Heart left ventricle (tissue), 13 donors: ENCODE data around the gene KCNH1.

Experiments used
- POLR2A ChIP-seq, 2 donors: fragments of 450-650 bp; IDR thresholded peaks; one replicate each; pipeline ENCODE4 v1.6.1; 2017; ENCODE audit warnings: antibody characterized with exemption in 2 of 2, mild to moderate bottlenecking in 2 of 2, moderate library complexity in 2 of 2
- TF ChIP-seq, protein P1 (sequence below), 12 donors: fragments of 200-600 bp; sonication (generic) in 4 of 12; IDR thresholded peaks; one replicate each; pipeline versions ENCODE4 v1.5.0 to v1.8.0; 2018 to 2022; ENCODE audit warnings: antibody characterized with exemption in 12 of 12, mild to moderate bottlenecking in 5 of 12
- donor health status: ischemic (EF 13 %, LVEDD 7.1; RV severe dilation, severe dysfunction).
- donor health status: DM: no; HTN: yes; CAD: no.
- donor health status: DM: no; HTN: no; CAD: no.
- donor health status: ischemic (EF 25% LVEDD 6.9; RV normal size, moderate dysfunction).
- donor health status: ischemic (EF 25% LVEDD 5.7; RV mildly dilated, moderate dysfunction).
- donor health status: ischemic (EF 35%, LVEDD 5.7; RV mildly dilated, moderate dysfunction).
- donor health status: nonischemic (EF 11% LVEDD 7.7; RV severe dilation, severe dysfunction).
- donor health status: DM: yes; HTN: yes; CAD: no.
- donor health status: PGD.
- donor health status: ischemic (EF 29% LVEDD 5.4; RV normal size, mild dysfunction).
- donor health status: nonischemic (EF 23%, LVEDD 6.1; RV moderate dilation, normal function).

DNA sequence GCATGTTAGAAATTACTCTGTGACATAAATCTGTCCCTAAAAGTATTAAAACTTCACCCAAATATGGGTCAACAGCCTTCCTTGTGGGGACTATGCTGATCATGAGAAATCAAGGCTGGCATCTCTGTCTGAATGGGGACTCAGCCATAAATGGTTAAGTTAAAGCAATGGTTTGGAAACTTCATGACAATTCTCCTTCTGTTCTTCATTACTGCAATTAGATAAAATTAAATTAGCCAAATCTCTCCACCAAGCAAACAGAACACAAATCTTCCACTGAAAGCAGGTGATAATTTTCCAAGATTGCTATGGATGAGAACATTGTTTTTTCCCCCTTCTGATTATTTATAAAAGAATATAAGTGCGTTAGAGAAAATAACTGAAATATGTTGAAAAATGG lies 346.1 kb downstream of the KCNH1 start:
- TF ChIP-seq, protein P1, sequence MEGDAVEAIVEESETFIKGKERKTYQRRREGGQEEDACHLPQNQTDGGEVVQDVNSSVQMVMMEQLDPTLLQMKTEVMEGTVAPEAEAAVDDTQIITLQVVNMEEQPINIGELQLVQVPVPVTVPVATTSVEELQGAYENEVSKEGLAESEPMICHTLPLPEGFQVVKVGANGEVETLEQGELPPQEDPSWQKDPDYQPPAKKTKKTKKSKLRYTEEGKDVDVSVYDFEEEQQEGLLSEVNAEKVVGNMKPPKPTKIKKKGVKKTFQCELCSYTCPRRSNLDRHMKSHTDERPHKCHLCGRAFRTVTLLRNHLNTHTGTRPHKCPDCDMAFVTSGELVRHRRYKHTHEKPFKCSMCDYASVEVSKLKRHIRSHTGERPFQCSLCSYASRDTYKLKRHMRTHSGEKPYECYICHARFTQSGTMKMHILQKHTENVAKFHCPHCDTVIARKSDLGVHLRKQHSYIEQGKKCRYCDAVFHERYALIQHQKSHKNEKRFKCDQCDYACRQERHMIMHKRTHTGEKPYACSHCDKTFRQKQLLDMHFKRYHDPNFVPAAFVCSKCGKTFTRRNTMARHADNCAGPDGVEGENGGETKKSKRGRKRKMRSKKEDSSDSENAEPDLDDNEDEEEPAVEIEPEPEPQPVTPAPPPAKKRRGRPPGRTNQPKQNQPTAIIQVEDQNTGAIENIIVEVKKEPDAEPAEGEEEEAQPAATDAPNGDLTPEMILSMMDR (IDR thresholded peaks at IDR 0.05) = no peak
- TF ChIP-seq POLR2A (IDR thresholded peaks at IDR 0.05) = no peak
